ENCODE results near the gene SPSB4. TPM values are rescaled to one million over a fixed set of nuclear protein-coding genes. Genes with fewer than 3 reads are reported as not detected.

Gene SPSB4
- total RNA-seq, 1 donor from 2014 or later, result not detected

- intact Hi-C loops (cut with micrococcal nuclease), result no loop called here
- no peak for DNase-seq (ENCODE audit: low spot score)
- no peaks in the 10 kb centered on the region for H3K36me3 Mint-ChIP-seq (ENCODE audit: low read depth)
- no peak overlapping the region for H3K4me3 Mint-ChIP-seq
- no peaks in the 10 kb centered on the region for H3K4me1 Mint-ChIP-seq (ENCODE audit: low read depth)
- no peak overlapping the region for H3K27ac Mint-ChIP-seq
- peaks cover 3% of the 10 kb centered on the region for H3K27me3 Mint-ChIP-seq (ENCODE audit: insufficient read depth)
- no peaks in the 10 kb centered on the region for H3K9me3 Mint-ChIP-seq
These were observed 44.4 kb downstream of the SPSB4 start for GRCh38 chr3:141095546-141095937.

- Mint-ChIP-seq H3K9me3 (no peaks in the 10 kb centered on the region), H3K4me1 (ENCODE audit: low read depth) (no peaks in the 10 kb centered on the region), H3K4me3 (no peak overlapping the region), H3K36me3 (ENCODE audit: low read depth) (no peaks in the 10 kb centered on the region), H3K27ac (no peak overlapping the region), H3K27me3 (ENCODE audit: insufficient read depth) (peaks cover 3% of the 10 kb centered on the region)
- intact Hi-C loops (cut with micrococcal nuclease), result no loop called here
- no peak for DNase-seq (ENCODE audit: low spot score)
These were observed 45.0 kb downstream of the SPSB4 start for GRCh38 chr3:141096164-141096563.

- Mint-ChIP-seq H3K9me3 (no peaks in the 10 kb centered on the region), H3K27ac (no peak overlapping the region), H3K4me1 (ENCODE audit: low read depth) (no peaks in the 10 kb centered on the region), H3K36me3 (ENCODE audit: low read depth) (no peaks in the 10 kb centered on the region), H3K27me3 (ENCODE audit: insufficient read depth) (peaks cover 3% of the 10 kb centered on the region), H3K4me3 (no peak overlapping the region)
- no peak for DNase-seq (ENCODE audit: low spot score)
- intact Hi-C loops (cut with micrococcal nuclease), result no loop called here
These were observed 45.8 kb downstream of the SPSB4 start for GRCh38 chr3:141096981-141097380.

GRCh38 chr3:141100112-141100511, 49.0 kb downstream of the SPSB4 start:
- no peak overlapping the region for H3K4me3 Mint-ChIP-seq
- peaks cover 5% of the 10 kb centered on the region for H3K27me3 Mint-ChIP-seq (ENCODE audit: insufficient read depth)
- no peaks in the 10 kb centered on the region for H3K36me3 Mint-ChIP-seq (ENCODE audit: low read depth)
- intact Hi-C loops (cut with micrococcal nuclease), result no loop called here
- H3K4me1 Mint-ChIP-seq (ENCODE audit: low read depth), result no peaks in the 10 kb centered on the region
- no peaks in the 10 kb centered on the region for H3K9me3 Mint-ChIP-seq
- no peak overlapping the region for H3K27ac Mint-ChIP-seq
- DNase-seq (ENCODE audit: low spot score), result no peak

GRCh38 chr3:141100531-141101320, 49.6 kb downstream of the SPSB4 start:
- Mint-ChIP-seq H3K36me3 (ENCODE audit: low read depth) (no peaks in the 10 kb centered on the region), H3K9me3 (no peaks in the 10 kb centered on the region), H3K27me3 (ENCODE audit: insufficient read depth) (peaks cover 5% of the 10 kb centered on the region), H3K27ac (no peak overlapping the region), H3K4me1 (ENCODE audit: low read depth) (no peaks in the 10 kb centered on the region), H3K4me3 (no peak overlapping the region)
- intact Hi-C loops (cut with micrococcal nuclease), result no loop called here
- DNase-seq (ENCODE audit: low spot score), result no peak

- H3K4me1 Mint-ChIP-seq (ENCODE audit: low read depth), result no peaks in the 10 kb centered on the region
- no peak overlapping the region for H3K4me3 Mint-ChIP-seq
- DNase-seq (ENCODE audit: low spot score), result no peak
- intact Hi-C loops (cut with micrococcal nuclease), result no loop called here
- peaks cover 4% of the 10 kb centered on the region for H3K27me3 Mint-ChIP-seq (ENCODE audit: insufficient read depth)
- H3K9me3 Mint-ChIP-seq, result no peaks in the 10 kb centered on the region
- no peak overlapping the region for H3K27ac Mint-ChIP-seq
- H3K36me3 Mint-ChIP-seq (ENCODE audit: low read depth), result no peaks in the 10 kb centered on the region
These were observed 51.2 kb downstream of the SPSB4 start for GRCh38 chr3:141102372-141102771.

- H3K36me3 Mint-ChIP-seq (ENCODE audit: low read depth), result no peaks in the 10 kb centered on the region
- H3K4me1 Mint-ChIP-seq (ENCODE audit: low read depth), result no peaks in the 10 kb centered on the region
- no peak for DNase-seq (ENCODE audit: low spot score)
- peaks cover 4% of the 10 kb centered on the region for H3K27me3 Mint-ChIP-seq (ENCODE audit: insufficient read depth)
- intact Hi-C loops (cut with micrococcal nuclease), result no loop called here
- H3K9me3 Mint-ChIP-seq, result no peaks in the 10 kb centered on the region
- no peak overlapping the region for H3K27ac Mint-ChIP-seq
- H3K4me3 Mint-ChIP-seq, result no peak overlapping the region
These were observed 51.9 kb downstream of the SPSB4 start for GRCh38 chr3:141103067-141103466.

- no peaks in the 10 kb centered on the region for H3K4me1 Mint-ChIP-seq (ENCODE audit: low read depth)
- no peak overlapping the region for H3K4me3 Mint-ChIP-seq
- no peak overlapping the region for H3K27ac Mint-ChIP-seq
These were observed 52.4 kb downstream of the SPSB4 start for GRCh38 chr3:141103503-141103902.

GRCh38 chr3:141104151-141104821, 53.1 kb downstream of the SPSB4 start:
- no peak overlapping the region for H3K27ac Mint-ChIP-seq

More at GRCh38 chr3:141103503-141103902, 52.4 kb downstream of the SPSB4 start:
- no peak for DNase-seq (ENCODE audit: low spot score)
- Mint-ChIP-seq H3K9me3 (no peaks in the 10 kb centered on the region), H3K36me3 (ENCODE audit: low read depth) (no peaks in the 10 kb centered on the region), H3K27me3 (ENCODE audit: insufficient read depth) (peaks cover 4% of the 10 kb centered on the region)
- intact Hi-C loops (cut with micrococcal nuclease), result no loop called here

GRCh38 chr3:141105828-141106628, 54.9 kb downstream of the SPSB4 start:
- no peaks in the 10 kb centered on the region for H3K36me3 Mint-ChIP-seq (ENCODE audit: low read depth)
- no peak overlapping the region for H3K27ac Mint-ChIP-seq
- intact Hi-C loops (cut with micrococcal nuclease), result loop anchor here (1.0 kb wide), 4 partner anchors 86 to 208 kb away; no protein-coding TSS in a partner anchor
- DNase-seq (ENCODE audit: low spot score), result peak; percentile 42
- no peaks in the 10 kb centered on the region for H3K9me3 Mint-ChIP-seq
- H3K4me3 Mint-ChIP-seq, result no peak overlapping the region
- H3K4me1 Mint-ChIP-seq (ENCODE audit: low read depth), result no peaks in the 10 kb centered on the region
- peaks cover 3% of the 10 kb centered on the region for H3K27me3 Mint-ChIP-seq (ENCODE audit: insufficient read depth)

More at GRCh38 chr3:141104151-141104821, 53.1 kb downstream of the SPSB4 start:
- DNase-seq (ENCODE audit: low spot score), result no peak
- peaks cover 4% of the 10 kb centered on the region for H3K27me3 Mint-ChIP-seq (ENCODE audit: insufficient read depth)
- intact Hi-C loops (cut with micrococcal nuclease), result no loop called here
- H3K4me3 Mint-ChIP-seq, result no peak overlapping the region
- H3K36me3 Mint-ChIP-seq (ENCODE audit: low read depth), result no peaks in the 10 kb centered on the region
- no peaks in the 10 kb centered on the region for H3K4me1 Mint-ChIP-seq (ENCODE audit: low read depth)
- H3K9me3 Mint-ChIP-seq, result no peaks in the 10 kb centered on the region

GRCh38 chr3:141106842-141107241, 55.7 kb downstream of the SPSB4 start:
- Mint-ChIP-seq H3K4me3 (no peak overlapping the region), H3K27ac (no peak overlapping the region), H3K9me3 (no peaks in the 10 kb centered on the region), H3K27me3 (ENCODE audit: insufficient read depth) (peaks cover 3% of the 10 kb centered on the region), H3K36me3 (ENCODE audit: low read depth) (no peaks in the 10 kb centered on the region), H3K4me1 (ENCODE audit: low read depth) (no peaks in the 10 kb centered on the region)
- DNase-seq (ENCODE audit: low spot score), result no peak
- intact Hi-C loops (cut with micrococcal nuclease), result no loop called here

- no peak for DNase-seq (ENCODE audit: low spot score)
- H3K4me1 Mint-ChIP-seq (ENCODE audit: low read depth), result no peaks in the 10 kb centered on the region
- H3K36me3 Mint-ChIP-seq (ENCODE audit: low read depth), result no peaks in the 10 kb centered on the region
- H3K27me3 Mint-ChIP-seq (ENCODE audit: insufficient read depth), result peaks cover 2% of the 10 kb centered on the region
- no peaks in the 10 kb centered on the region for H3K9me3 Mint-ChIP-seq
- intact Hi-C loops (cut with micrococcal nuclease), result no loop called here
- no peak overlapping the region for H3K4me3 Mint-ChIP-seq
- no peak overlapping the region for H3K27ac Mint-ChIP-seq
These were observed 56.9 kb downstream of the SPSB4 start for GRCh38 chr3:141108039-141108438.

- Mint-ChIP-seq H3K4me3 (no peak overlapping the region), H3K27ac (no peak overlapping the region), H3K9me3 (no peaks in the 10 kb centered on the region), H3K36me3 (ENCODE audit: low read depth) (no peaks in the 10 kb centered on the region), H3K4me1 (ENCODE audit: low read depth) (no peaks in the 10 kb centered on the region), H3K27me3 (ENCODE audit: insufficient read depth) (peaks cover 3% of the 10 kb centered on the region)
- intact Hi-C loops (cut with micrococcal nuclease), result no loop called here
- no peak for DNase-seq (ENCODE audit: low spot score)
These were observed 58.6 kb downstream of the SPSB4 start for GRCh38 chr3:141109751-141110150.
